Fibroblast of skin of back (primary cell): Measurements from ENCODE around the gene CASK.
"Not testable (repeated sequence)": the region's sequence is repeated elsewhere in the genome, so short reads cannot be mapped to it uniquely, and the experiment has no call there.

Source experiments
- DNase-seq: peaks from one replicate; pipeline ENCODE4 v3.0.0-alpha.2; 2013

The CASK gene

GRCh38 chrX:41553688-41554087 lies 369.7 kb downstream of the CASK start:
- DNase-seq, result peak; percentile 36

DNA sequence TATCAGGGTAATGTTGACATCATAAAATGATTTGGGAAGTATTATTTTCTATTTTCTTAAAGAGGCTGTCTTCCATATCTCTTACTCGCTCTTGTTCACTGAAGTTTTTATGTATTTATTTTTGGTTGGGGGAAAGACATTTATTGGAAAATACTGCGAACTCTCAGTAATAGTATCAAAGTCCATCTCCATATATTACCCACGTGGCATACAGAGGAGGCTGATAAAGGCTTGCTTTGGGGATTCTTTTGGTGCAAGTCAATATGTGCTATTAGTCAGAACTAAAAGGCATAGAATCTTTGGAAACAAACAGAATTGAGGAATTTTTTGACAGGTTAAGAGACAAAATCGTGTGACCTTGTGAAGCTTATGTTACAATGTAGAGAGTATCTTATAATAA lies 374.9 kb downstream of the CASK start:
- DNase-seq, result no peak

DNA sequence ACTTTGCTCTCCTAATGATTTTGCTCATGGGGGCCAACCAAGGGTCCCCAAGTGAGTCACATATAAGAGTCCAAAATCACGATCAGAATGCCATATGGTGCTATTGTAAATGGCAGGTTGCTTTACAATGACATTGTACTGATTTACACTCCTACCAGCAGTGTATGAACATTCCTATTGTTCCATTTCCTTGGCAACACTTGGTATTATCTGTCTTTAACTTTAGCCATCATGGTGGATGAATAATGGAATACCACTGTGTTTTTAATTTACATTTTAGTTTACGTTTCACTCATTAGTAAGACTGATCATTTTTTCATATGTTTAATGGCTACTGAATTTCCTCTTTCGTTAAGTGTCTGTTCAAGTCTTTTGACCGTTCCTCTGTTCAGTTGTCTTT lies 379.7 kb downstream of the CASK start:
- no peak for DNase-seq

DNA sequence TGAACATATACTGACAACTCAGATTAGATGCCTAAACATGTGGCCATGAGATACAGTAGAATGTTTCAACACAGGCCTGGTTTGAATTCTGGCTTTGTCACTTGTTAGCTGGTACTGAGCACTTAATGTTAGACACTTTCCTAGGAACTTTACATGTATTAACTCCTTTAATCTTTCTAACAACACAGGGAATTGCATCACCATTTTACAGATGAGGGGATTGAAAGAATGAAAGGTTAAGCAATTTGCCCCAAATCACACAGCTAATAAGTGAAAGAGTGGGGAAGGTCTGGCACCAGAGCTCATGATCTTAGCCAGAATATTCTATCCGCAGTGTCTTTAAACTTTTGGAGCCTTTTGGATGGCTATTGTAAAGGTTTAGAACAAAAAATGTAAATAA lies 380.3 kb downstream of the CASK start:
- no peak for DNase-seq

DNA sequence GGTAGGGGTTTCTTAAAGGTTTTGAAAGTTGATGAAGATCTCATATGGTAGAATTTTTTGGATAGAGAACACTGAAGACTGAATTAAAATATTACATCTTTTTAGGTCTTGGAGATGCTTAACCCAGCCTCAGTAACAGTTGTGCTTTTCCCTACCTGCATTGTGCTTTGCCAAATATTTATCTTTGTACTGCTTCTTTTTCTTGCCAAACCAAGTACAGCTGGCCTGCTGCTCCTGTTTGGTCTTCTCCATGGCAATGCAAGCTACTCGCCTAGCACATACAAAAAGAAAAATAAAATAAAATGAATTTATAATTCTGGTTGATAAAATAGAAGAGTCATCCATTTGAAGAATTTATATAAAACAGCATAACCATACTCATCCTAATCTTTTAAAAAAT lies 380.8 kb downstream of the CASK start:
- no peak for DNase-seq

DNA sequence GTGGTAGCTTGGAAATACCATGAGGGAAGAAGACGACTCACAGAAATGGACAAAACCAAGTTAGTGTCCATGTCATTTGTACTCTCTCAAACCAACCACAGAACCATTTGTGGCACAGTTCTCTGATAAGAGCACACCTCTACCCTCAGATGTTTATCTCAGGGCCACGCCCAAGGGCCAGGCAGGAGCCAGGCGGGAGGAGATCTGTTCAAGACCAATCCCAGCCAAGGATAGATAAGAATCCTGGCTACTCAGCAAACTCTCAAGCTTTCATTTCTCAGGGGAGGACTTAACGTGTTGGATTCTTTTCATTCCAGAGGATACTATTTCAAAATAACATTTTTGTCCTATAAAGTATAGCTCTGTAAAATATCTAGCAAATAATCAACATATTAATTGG lies 381.2 kb downstream of the CASK start:
- DNase-seq, result peak; percentile 46

GRCh38 chrX:41541386-41541785 lies 382.0 kb downstream of the CASK start:
- peak; percentile 70 for DNase-seq

DNA sequence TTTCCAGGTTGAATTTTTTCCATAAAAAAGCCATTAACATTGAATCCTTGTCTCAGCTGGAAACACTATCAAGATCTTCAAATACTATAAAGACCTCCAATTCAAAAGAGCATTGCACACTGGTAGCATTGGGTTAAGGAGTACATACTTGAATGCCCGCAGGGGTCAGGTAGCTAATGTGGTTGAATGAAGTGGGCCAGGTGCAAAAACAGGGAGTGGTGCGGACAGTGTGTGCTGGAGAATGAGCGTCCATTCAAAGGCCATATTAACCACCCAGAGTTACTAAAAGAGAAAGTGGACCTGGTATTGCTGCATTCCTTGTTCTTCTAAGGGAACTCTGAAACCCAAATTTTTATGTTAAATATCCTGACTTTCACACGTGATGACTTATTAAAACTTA lies 384.6 kb downstream of the CASK start:
- no peak for DNase-seq

GRCh38 chrX:41530085-41530484 lies 393.3 kb downstream of the CASK start:
- no peak for DNase-seq

DNA sequence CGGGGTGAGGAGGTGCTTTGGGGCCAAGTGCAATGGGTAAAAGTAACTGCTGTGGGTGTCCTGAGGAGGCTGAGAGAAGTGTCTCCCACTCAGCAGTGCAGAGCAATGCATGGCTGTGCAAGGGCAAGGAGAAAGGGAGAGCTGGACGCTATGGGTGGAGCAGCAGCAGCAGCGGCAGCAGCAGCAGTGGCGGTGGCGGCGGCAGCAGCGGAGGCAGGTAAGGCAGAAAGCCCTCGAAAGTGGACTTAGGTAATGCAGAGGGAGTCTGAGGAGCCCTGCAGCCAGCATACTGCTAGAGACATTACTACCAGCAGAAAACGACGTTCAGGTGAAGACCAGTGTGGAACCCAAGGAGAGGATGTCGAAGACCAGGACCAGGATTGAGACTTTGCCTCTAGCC lies 394.1 kb downstream of the CASK start:
- DNase-seq, result no peak

- DNase-seq, result no peak
Observed at GRCh38 chrX:41528784-41529183, 394.6 kb downstream of the CASK start.

GRCh38 chrX:41526925-41527324 lies 396.4 kb downstream of the CASK start:
- DNase-seq, result peak; percentile 60

- no peak for DNase-seq
Observed at GRCh38 chrX:41526271-41526670, 397.1 kb downstream of the CASK start.

DNA sequence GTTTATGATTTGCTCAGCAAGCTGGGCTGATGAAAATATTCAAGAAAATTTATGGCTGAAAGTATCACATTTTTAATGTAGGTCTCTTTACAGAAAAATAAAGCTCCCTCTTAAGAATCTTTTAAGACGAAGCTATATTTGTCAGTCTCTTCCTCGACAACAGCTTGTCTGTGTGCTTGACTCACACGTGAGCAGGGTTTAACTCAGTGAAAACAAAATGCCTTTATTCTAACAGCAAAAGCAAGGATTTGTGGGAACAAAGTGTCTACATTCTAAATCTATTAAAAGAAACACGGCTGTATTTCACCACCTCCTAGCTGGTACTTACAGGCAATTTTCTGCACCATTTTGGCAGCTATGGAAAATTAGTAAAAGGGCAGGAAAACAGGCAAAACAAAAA lies 400.7 kb downstream of the CASK start:
- no peak for DNase-seq

DNA sequence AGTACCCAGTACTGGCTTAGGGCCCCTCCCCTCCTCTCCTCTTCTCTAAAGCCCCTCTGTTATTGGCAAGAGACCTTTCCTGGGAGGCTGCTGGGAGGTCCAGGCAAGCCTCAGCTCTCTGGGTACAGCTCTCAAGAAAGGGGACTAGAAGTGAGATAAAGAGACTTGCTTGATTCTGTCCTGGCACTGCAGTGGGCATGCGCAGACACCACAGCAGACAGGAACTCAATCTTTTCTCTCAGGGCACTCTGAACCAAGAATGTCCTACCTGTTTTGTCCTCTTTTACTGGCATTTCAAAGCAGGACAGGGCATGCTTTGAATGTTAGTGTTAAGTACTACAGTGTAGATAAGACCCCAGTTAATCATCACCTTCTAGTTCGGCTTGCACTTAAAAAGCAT lies 401.3 kb downstream of the CASK start:
- DNase-seq, result no peak

- peak; percentile 33 for DNase-seq
Observed at GRCh38 chrX:41519468-41519867, 403.9 kb downstream of the CASK start.

- DNase-seq, result peak; percentile 24
Observed at GRCh38 chrX:41518841-41519220, 404.5 kb downstream of the CASK start.

- DNase-seq, result no peak
Observed at GRCh38 chrX:41518127-41518840, 405.1 kb downstream of the CASK start.

GRCh38 chrX:41516999-41517765 lies 406.2 kb downstream of the CASK start:
- DNase-seq, result no peak

GRCh38 chrX:41516456-41516855 lies 406.9 kb downstream of the CASK start:
- DNase-seq, result no peak

- no peak for DNase-seq
Observed at GRCh38 chrX:41515376-41515775, 408.0 kb downstream of the CASK start.

- DNase-seq, result no peak
Observed at GRCh38 chrX:41514179-41514578, 409.2 kb downstream of the CASK start.

DNA sequence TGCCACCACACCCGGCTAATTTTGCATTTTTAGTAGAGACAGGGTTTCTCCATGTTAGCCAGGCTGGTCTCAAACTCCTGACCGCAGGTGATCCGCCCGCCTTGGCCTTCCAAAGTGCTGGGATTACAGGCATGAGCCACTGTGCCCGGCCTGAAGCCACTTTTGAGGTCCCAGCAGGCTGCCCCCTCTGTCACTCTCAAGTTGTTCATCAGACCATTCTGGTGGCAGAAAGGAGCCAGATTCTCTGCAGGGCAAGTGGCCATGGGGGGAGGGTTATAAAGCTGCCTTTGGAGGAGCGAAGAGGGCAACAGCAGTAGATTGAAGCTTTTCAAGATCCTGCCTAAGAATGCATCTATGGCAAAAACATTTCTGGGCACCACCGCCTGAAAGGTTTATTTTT lies 410.5 kb downstream of the CASK start:
- not testable (repeated sequence) for DNase-seq

GRCh38 chrX:41512394-41512793 lies 411.0 kb downstream of the CASK start:
- no peak for DNase-seq
